ENCODE data around the gene WDR47.

- TF ChIP-seq CTCF (IDR thresholded peaks at IDR 0.05; ENCODE audit: poor library complexity, severe bottlenecking) (peak; percentile 20), EZH2 (IDR thresholded peaks at IDR 0.05; ENCODE audit: borderline replicate concordance, insufficient read depth, low read length, poor library complexity, severe bottlenecking) (no peak), TAF1 (IDR thresholded peaks at IDR 0.05; ENCODE audit: low read depth) (peak; percentile 90), POLR2AphosphoS5 (IDR thresholded peaks at IDR 0.05) (peak; percentile 94), SMC3 (conservative IDR thresholded peaks at IDR 0.05; ENCODE audit: poor library complexity) (peak; percentile 41), EP300 (conservative IDR thresholded peaks at IDR 0.05; ENCODE audit: poor library complexity, severe bottlenecking) (peak; percentile 77), RAD21 (conservative IDR thresholded peaks at IDR 0.05) (peak; percentile 42), MXI1 (conservative IDR thresholded peaks at IDR 0.05; ENCODE audit: poor library complexity, severe bottlenecking) (peak; percentile 94)
- TF ChIP-seq, protein P1, sequence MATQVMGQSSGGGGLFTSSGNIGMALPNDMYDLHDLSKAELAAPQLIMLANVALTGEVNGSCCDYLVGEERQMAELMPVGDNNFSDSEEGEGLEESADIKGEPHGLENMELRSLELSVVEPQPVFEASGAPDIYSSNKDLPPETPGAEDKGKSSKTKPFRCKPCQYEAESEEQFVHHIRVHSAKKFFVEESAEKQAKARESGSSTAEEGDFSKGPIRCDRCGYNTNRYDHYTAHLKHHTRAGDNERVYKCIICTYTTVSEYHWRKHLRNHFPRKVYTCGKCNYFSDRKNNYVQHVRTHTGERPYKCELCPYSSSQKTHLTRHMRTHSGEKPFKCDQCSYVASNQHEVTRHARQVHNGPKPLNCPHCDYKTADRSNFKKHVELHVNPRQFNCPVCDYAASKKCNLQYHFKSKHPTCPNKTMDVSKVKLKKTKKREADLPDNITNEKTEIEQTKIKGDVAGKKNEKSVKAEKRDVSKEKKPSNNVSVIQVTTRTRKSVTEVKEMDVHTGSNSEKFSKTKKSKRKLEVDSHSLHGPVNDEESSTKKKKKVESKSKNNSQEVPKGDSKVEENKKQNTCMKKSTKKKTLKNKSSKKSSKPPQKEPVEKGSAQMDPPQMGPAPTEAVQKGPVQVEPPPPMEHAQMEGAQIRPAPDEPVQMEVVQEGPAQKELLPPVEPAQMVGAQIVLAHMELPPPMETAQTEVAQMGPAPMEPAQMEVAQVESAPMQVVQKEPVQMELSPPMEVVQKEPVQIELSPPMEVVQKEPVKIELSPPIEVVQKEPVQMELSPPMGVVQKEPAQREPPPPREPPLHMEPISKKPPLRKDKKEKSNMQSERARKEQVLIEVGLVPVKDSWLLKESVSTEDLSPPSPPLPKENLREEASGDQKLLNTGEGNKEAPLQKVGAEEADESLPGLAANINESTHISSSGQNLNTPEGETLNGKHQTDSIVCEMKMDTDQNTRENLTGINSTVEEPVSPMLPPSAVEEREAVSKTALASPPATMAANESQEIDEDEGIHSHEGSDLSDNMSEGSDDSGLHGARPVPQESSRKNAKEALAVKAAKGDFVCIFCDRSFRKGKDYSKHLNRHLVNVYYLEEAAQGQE (IDR thresholded peaks at IDR 0.05; ENCODE audit: borderline replicate concordance), result peak; percentile 66
These were observed 33.9 kb upstream of the WDR47 start, which contains the start of gene TAF13 for GRCh38 chr1:109075531-109076490.

Measured in neural cell (in vitro differentiated cells).